Upper lobe of left lung (tissue), 6 donors: ENCODE measurements around the gene PNMA6A. TPM values are rescaled to one million over a fixed set of nuclear protein-coding genes. Genes with fewer than 3 reads are reported as not detected.
A peak's percentile ranks its signal among the peaks of the same experiment; 100 is the strongest.

Source experiments
- ATAC-seq, 2 donors: fragments of 200-7000 bp; cut with Tn5 transposase; one replicate each; pipeline ENCODE4 v1.9.1; 2022; ENCODE audit warnings: mild to moderate bottlenecking in 2 of 2, moderate library complexity in 2 of 2; ENCODE audit not compliant: low FRiP score in 2 of 2
- DNase-seq, 2 donors: peaks; one replicate each; pipeline ENCODE4 v3.0.0-alpha.2; 2019 to 2020
- H3K27ac ChIP-seq, 4 donors: fragments of 200-600 bp; sonication (generic); one replicate each; pipeline ENCODE4 v1.5.1; 2016 to 2019
- H3K27me3 ChIP-seq, 4 donors: fragments of 200-600 bp; sonication (generic); one replicate each; pipeline ENCODE4 v1.5.1; 2017 to 2019
- H3K36me3 ChIP-seq, 4 donors: fragments of 200-600 bp; sonication (generic); one replicate each; pipeline ENCODE4 v1.5.1; 2016 to 2019
- H3K4me1 ChIP-seq, 4 donors: fragments of 200-600 bp; sonication (generic); one replicate each; pipeline ENCODE4 v1.5.1; 2018 to 2019
- H3K4me3 ChIP-seq, 4 donors: fragments of 200-600 bp; sonication (generic); one replicate each; pipeline ENCODE4 v1.5.1; 2017 to 2019; ENCODE audit warnings: mild to moderate bottlenecking in 2 of 4, moderate library complexity in 1 of 4
- H3K9me3 ChIP-seq, 4 donors: fragments of 200-600 bp; sonication (generic); one replicate each; pipeline ENCODE4 v1.5.1; 2018 to 2019
- EP300 ChIP-seq, 4 donors: sonication (generic); formaldehyde crosslinking; IDR thresholded peaks; one replicate each; pipeline ENCODE4 v1.5.1; 2017; ENCODE audit warnings: antibody characterized with exemption in 4 of 4, control low read depth in 2 of 4
- POLR2A ChIP-seq, 4 donors: fragments of 450-650 bp; IDR thresholded peaks; one replicate each; pipeline ENCODE4 v1.5.1; 2016 to 2017; ENCODE audit warnings: antibody characterized with exemption in 4 of 4, mild to moderate bottlenecking in 2 of 4
- POLR2AphosphoS5 ChIP-seq, 2 donors: sonication (generic); formaldehyde crosslinking; IDR thresholded peaks; one replicate each; pipeline ENCODE4 v1.5.1; 2017; ENCODE audit warnings: antibody characterized with exemption in 2 of 2
- WGBS, 2 donors: methylation state at CpG; one replicate each; pipeline ENCODE4 v1.1.5; 2017 to 2018; 5-methylcytosine and 5-hydroxymethylcytosine counted together
- total RNA-seq, 6 donors: library from RNA; depleted of rRNA in 4 of 6; stranded (reverse); fragments of >200 nt in 4 of 6; gene quantifications; one replicate each; pipeline versions ENCODE4 v1.1.0 to v1.2.1, GENCODE V29; 2016 to 2021
- TF ChIP-seq, protein P1 (sequence below), 6 experiments: fragments of 450-650 bp in 4 of 6; fragments of 200-600 bp in 2 of 6; sonication (generic) in 2 of 6; IDR thresholded peaks; one replicate each; pipeline ENCODE4 v1.5.1; 2016 to 2019; ENCODE audit warnings: antibody characterized with exemption in 6 of 6
- donor health status: DM: no; HTN: no; CAD: no; lungs with moderate emphysema.
- donor health status: DM: no; HTN: yes; CAD: no; lungs with severe emphysema.

The PNMA6A gene
- total RNA-seq, 6 donors from 2014 or later: 0.86 to 2.7 (median 2.2) TPM; not detected in 1

DNA sequence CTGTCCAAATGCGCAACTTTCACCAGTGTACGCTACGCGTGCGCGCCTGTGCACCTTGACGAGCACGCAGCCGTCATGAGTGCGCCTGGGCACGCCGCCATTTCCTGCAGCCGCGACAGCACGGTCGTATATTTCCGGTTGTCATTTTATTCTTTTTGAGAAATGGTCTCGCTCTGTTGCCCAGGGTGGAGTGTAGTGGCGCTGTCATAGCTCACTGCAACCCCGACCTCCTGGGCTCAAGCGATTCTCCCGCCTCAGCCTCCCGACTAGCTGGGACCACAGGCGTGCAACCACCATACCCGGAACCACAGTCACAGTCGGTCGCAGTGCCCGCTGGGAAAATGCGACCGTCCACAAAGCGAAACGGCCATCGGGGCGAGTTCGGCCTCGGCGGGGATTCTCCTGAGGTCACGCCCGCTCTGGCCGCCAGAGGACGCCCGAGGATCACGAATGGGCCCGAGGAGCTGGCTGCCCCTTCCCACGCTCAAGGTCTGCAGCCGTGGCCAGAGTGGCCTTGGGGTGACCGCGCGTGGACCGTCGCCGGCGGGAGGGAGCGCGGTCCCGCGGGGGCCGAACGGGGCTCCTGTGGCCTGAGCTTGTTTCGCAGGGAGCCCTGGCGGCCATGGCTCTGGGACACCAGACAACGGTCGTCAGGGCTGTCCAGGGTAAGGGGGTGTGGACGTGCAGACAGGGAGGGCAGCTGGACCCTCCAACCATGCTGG, 39.7 kb upstream of the PNMA6A start:
- 41 to 51% methylated on average over 17 to 58 of the region's 64 CpGs for WGBS, 2 donors
- H3K36me3 ChIP-seq: no peaks in the 10 kb centered on the region
- H3K27me3 ChIP-seq: no peaks in the 10 kb centered on the region
- TF ChIP-seq POLR2AphosphoS5 (IDR thresholded peaks at IDR 0.05): no peak
- TF ChIP-seq POLR2A (IDR thresholded peaks at IDR 0.05): peak in 2 of 4 donors; percentile 9 to 31
- TF ChIP-seq EP300 (IDR thresholded peaks at IDR 0.05): no peak
- TF ChIP-seq, protein P1, sequence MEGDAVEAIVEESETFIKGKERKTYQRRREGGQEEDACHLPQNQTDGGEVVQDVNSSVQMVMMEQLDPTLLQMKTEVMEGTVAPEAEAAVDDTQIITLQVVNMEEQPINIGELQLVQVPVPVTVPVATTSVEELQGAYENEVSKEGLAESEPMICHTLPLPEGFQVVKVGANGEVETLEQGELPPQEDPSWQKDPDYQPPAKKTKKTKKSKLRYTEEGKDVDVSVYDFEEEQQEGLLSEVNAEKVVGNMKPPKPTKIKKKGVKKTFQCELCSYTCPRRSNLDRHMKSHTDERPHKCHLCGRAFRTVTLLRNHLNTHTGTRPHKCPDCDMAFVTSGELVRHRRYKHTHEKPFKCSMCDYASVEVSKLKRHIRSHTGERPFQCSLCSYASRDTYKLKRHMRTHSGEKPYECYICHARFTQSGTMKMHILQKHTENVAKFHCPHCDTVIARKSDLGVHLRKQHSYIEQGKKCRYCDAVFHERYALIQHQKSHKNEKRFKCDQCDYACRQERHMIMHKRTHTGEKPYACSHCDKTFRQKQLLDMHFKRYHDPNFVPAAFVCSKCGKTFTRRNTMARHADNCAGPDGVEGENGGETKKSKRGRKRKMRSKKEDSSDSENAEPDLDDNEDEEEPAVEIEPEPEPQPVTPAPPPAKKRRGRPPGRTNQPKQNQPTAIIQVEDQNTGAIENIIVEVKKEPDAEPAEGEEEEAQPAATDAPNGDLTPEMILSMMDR (IDR thresholded peaks at IDR 0.05): peak; percentile 79 to 97 (median 93)
- DNase-seq (peak; percentile 72 to 95), ATAC-seq (peak; percentile 71 to 97)
- peak overlapping the region in 3 of 4 donors; percentile 29 to 46 (median 40) for H3K4me3 ChIP-seq
- peak overlapping the region in 2 of 4 donors; percentile 27 to 49 for H3K27ac ChIP-seq
- peaks cover 0 to 4% (median 0%) of the 10 kb centered on the region in 4 donors for H3K4me1 ChIP-seq
- peaks cover 0 to 3% (median 0%) of the 10 kb centered on the region in 4 donors for H3K9me3 ChIP-seq

DNA sequence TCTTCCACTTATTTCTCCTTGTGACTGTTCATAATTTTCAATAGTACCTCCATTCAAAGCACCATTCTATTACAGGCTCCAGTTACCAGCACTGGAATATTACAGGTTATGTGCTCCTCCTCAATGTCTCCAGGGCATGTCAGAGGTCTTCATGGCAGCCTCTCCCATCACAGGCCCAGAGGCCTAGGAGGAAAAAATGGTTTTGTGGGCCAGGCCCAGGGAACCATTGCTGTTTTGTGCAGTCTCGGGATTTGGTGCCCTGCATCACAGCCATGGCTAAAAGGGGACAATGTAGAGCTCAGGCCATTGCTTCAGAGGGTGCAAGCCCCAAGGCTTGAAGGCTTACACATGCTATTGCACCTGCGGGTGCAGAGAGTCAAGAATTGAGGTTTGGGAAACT, 23.2 kb upstream of the PNMA6A start:
- Histone ChIP-seq H3K27me3 (no peaks in the 10 kb centered on the region), H3K27ac (no peak overlapping the region), H3K4me1 (no peaks in the 10 kb centered on the region), H3K9me3 (peaks cover 0 to 27% (median 6%) of the 10 kb centered on the region in 4 donors), H3K36me3 (no peaks in the 10 kb centered on the region), H3K4me3 (no peak overlapping the region)
- DNase-seq (no peak), ATAC-seq (no peak)
- WGBS, 2 donors: 91% methylated on average over 2 of the region's 2 CpGs; no CpG with 5 or more reads in 1 of the 2 donors
- no peak for TF ChIP-seq POLR2AphosphoS5 (IDR thresholded peaks at IDR 0.05)
- TF ChIP-seq POLR2A (IDR thresholded peaks at IDR 0.05): no peak
- TF ChIP-seq, protein P1 (IDR thresholded peaks at IDR 0.05): no peak
- TF ChIP-seq EP300 (IDR thresholded peaks at IDR 0.05): no peak

DNA sequence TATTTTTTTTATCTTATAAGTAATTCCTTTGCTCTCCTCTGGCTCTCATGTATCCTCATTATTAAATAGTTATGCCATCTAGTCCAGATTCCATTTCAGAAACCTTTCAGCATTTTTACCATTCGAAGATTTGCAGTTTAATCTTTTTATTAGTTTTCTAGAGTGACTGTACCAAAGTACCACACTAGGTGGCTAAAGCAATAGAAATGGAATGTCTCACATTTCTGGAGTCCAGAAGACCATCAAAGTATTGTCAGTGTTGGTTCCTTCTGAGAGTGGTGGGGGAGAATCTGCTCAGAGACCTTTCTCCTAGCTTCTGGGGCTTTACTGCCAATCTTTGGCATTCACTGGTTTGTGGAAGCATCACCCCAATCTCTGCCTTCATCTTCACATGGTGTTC, 19.7 kb upstream of the PNMA6A start:
- peaks cover 0 to 11% (median 5%) of the 10 kb centered on the region in 4 donors for H3K4me1 ChIP-seq
- H3K27me3 ChIP-seq: peaks cover 0 to 7% (median 0%) of the 10 kb centered on the region in 4 donors
- H3K36me3 ChIP-seq: no peaks in the 10 kb centered on the region
- peaks cover 0 to 23% (median 6%) of the 10 kb centered on the region in 4 donors for H3K9me3 ChIP-seq
- no peak for DNase-seq
- ATAC-seq: no peak
- 64% methylated on average over 1 of the region's 1 CpG for WGBS, 2 donors
- TF ChIP-seq, protein P1 (IDR thresholded peaks at IDR 0.05): no peak
- no peak for TF ChIP-seq POLR2A (IDR thresholded peaks at IDR 0.05)
- TF ChIP-seq EP300 (IDR thresholded peaks at IDR 0.05): no peak
- no peak for TF ChIP-seq POLR2AphosphoS5 (IDR thresholded peaks at IDR 0.05)
- H3K27ac ChIP-seq: no peak overlapping the region
- no peak overlapping the region for H3K4me3 ChIP-seq

DNA sequence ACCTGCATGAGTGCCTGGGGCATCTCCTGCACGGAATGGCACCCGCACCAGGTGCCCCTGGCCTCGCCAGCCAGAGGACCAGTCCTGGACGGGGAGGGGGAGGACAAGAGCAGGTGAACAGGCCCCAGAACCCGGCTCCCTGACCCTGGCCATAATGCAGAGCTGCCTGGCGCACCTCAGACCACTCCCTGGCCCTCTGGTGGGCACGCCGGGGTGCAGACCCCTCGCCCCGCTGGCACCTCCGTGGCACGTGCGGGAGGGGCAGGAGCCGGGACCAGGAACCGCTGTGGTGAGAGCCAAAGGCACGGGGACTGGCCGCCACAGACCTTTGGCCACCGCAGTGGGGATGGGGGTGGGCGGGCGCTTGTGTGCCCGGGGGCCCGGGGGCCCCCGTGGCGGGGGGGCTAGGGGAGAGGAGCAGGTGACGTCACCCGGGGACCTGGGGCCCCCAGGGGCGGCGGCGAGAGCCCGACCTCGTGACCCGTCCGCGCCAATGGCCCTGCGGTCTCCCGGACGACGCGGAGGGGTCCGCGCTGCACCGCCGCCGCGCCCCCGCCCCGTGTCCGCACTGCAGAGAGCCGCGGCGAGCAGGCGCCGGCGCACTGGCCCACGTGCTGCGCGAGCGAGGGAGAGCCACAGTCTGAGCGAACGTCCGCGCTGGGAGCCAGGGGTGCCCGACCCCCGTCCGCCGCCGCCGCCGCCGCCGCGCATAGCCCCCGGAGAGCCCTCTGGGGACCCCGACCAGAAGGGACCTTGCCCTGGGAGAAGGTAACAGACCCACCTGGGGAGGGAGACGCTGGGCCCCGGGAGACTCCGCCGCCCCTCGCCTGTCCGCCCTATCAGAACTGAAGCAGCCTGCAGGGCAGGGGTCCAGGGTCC, 16.1 kb upstream of the PNMA6A start, which contains the start of gene PNMA3:
Gene PNMA3 (plus strand): TSS at position 600 of the 879 bp plus-strand sequence. CDS start 586 bp downstream, outside the sequence.
- DNase-seq (peak in 1 of 2 donors; percentile 81), ATAC-seq (peak in 1 of 2 donors; percentile 52)
- H3K4me3 ChIP-seq: peak within 1 kb of the TSS in 1 of 4 donors; percentile 19

More for the DNA sequence above, 16.1 kb upstream of the PNMA6A start, which contains the start of gene PNMA3:
- H3K9me3 ChIP-seq: no peaks in the 10 kb centered on the region
- peaks cover 0 to 11% (median 5%) of the 10 kb centered on the region in 4 donors for H3K4me1 ChIP-seq
- H3K27ac ChIP-seq: no peak within 1 kb of the TSS
- H3K36me3 ChIP-seq: no peaks in the 10 kb centered on the region
- H3K27me3 ChIP-seq: peaks cover 0 to 14% (median 0%) of the 10 kb centered on the region in 4 donors
- TF ChIP-seq EP300 (IDR thresholded peaks at IDR 0.05): no peak
- TF ChIP-seq, protein P1 (IDR thresholded peaks at IDR 0.05): no peak
- no peak for TF ChIP-seq POLR2AphosphoS5 (IDR thresholded peaks at IDR 0.05)
- TF ChIP-seq POLR2A (IDR thresholded peaks at IDR 0.05): no peak
- WGBS, 2 donors: 41 to 66% methylated on average over 5 to 22 of the region's 80 CpGs
